Measurements from ENCODE around the gene GALNT3.

The GALNT3 gene

GRCh38 chr2:165795011-165795410 lies 964 bp upstream of the GALNT3 start:
- H3K36me3 ChIP-seq (ENCODE audit: insufficient read depth, insufficient read length, low read length) = no peaks in the 10 kb centered on the region
- no peak overlapping the region for H3K4me3 ChIP-seq (ENCODE audit: insufficient read length, low read depth)
- H3K9ac ChIP-seq (ENCODE audit: insufficient read length, low read depth) = no peak overlapping the region
- H3K9me3 ChIP-seq (ENCODE audit: insufficient read depth, low read length) = peaks cover 9% of the 10 kb centered on the region; the same call in 1 of the 2 replicates
- no peak for TF ChIP-seq ZNF274 (IDR thresholded peaks at IDR 0.05; ENCODE audit: low read depth, low read length)
- H3K4me1 ChIP-seq (ENCODE audit: insufficient read depth, insufficient read length) = no peaks in the 10 kb centered on the region
- H3K27me3 ChIP-seq (ENCODE audit: insufficient read depth, insufficient read length) = no peaks in the 10 kb centered on the region
- DNase-seq (ENCODE audit: low read depth, low spot score) = no peak

DNA sequence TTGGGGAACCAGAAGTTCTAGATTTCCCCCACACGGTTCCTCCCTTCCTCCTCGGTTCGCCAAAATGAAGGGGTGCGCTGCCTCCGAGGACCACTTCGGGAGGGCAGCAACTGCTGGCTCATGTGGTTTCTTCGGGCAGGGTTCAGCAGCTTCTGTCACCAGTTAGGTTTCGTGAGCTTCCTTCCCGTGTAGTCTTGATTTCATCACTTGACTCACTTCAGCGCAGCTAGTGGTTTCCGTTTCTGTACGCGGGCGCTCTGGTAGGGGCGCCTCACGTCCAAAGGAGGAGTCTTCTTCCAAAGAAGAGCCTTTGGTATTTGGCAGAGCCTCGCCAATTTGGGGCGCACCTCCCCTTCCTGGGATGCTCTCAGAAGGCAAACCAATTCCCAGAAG lies 485 bp upstream of the GALNT3 start:
- H3K9ac ChIP-seq (ENCODE audit: insufficient read length, low read depth) = no peak overlapping the region
- H3K36me3 ChIP-seq (ENCODE audit: insufficient read depth, insufficient read length, low read length) = no peaks in the 10 kb centered on the region
- H3K4me3 ChIP-seq (ENCODE audit: insufficient read length, low read depth) = no peak overlapping the region
- no peaks in the 10 kb centered on the region for H3K4me1 ChIP-seq (ENCODE audit: insufficient read depth, insufficient read length)
- peaks cover 9% of the 10 kb centered on the region; the same call in 1 of the 2 replicates for H3K9me3 ChIP-seq (ENCODE audit: insufficient read depth, low read length)
- DNase-seq (ENCODE audit: low read depth, low spot score) = no peak
- TF ChIP-seq YY1 (IDR thresholded peaks at IDR 0.05; ENCODE audit: insufficient read depth, insufficient read length) (no peak), ZNF274 (IDR thresholded peaks at IDR 0.05; ENCODE audit: low read depth, low read length) (no peak)
- H3K27me3 ChIP-seq (ENCODE audit: insufficient read depth, insufficient read length) = no peaks in the 10 kb centered on the region

DNA sequence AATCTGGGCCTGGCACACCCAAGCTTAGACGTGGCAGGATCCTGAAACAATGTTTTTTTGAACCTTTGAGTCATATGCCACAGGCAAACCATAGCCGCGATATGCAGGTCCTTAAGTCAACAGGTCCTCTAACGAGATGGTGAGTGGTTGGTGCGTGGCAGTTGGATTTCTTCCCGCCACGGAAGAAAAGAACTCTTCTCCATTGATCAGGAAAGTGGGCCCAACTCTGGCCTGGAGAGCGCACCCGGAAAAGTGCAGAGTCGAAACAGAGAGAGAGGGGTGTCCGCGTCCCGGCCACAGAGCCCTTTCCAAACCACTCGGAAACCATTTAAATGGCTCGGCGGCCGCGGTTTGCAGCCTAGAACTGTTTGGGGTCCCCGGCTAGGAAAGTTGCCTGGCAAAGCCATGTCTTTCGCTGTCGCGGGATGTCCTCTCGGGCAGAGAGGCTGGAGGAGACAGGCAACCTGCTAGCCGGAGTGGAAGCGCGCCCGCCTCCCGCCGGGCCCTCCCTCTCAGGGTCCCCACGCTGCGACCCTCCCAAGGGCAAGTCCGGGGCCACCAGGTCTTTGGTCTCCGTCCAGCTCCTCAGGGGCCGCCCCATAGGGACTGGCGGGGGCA lies 777 bp downstream of the GALNT3 start:
- no peaks in the 10 kb centered on the region for H3K27me3 ChIP-seq (ENCODE audit: insufficient read depth, insufficient read length)
- H3K4me3 ChIP-seq (ENCODE audit: insufficient read length, low read depth) = no peak overlapping the region
- H3K9ac ChIP-seq (ENCODE audit: insufficient read length, low read depth) = no peak overlapping the region
- H3K36me3 ChIP-seq (ENCODE audit: insufficient read depth, insufficient read length, low read length) = no peaks in the 10 kb centered on the region
- peaks cover 9% of the 10 kb centered on the region; the same call in 1 of the 2 replicates for H3K9me3 ChIP-seq (ENCODE audit: insufficient read depth, low read length)
- H3K4me1 ChIP-seq (ENCODE audit: insufficient read depth, insufficient read length) = no peaks in the 10 kb centered on the region
- TF ChIP-seq ZNF274 (IDR thresholded peaks at IDR 0.05; ENCODE audit: low read depth, low read length) = no peak
- no peak for TF ChIP-seq SUZ12 (IDR thresholded peaks at IDR 0.05; ENCODE audit: extremely low read depth, insufficient read depth, insufficient read length)
- TF ChIP-seq YY1 (IDR thresholded peaks at IDR 0.05; ENCODE audit: insufficient read depth, insufficient read length) = no peak
- DNase-seq (ENCODE audit: low read depth, low spot score) = no peak

- Histone ChIP-seq H3K27me3 (ENCODE audit: insufficient read depth, insufficient read length) (no peaks in the 10 kb centered on the region), H3K4me3 (ENCODE audit: insufficient read length, low read depth) (no peak overlapping the region), H3K9me3 (ENCODE audit: insufficient read depth, low read length) (peaks cover 9% of the 10 kb centered on the region; the same call in 1 of the 2 replicates), H3K4me1 (ENCODE audit: insufficient read depth, insufficient read length) (no peaks in the 10 kb centered on the region), H3K9ac (ENCODE audit: insufficient read length, low read depth) (no peak overlapping the region), H3K36me3 (ENCODE audit: insufficient read depth, insufficient read length, low read length) (no peaks in the 10 kb centered on the region)
- DNase-seq (ENCODE audit: low read depth, low spot score) = no peak
- no peak for TF ChIP-seq YY1 (IDR thresholded peaks at IDR 0.05; ENCODE audit: insufficient read depth, insufficient read length)
- no peak for TF ChIP-seq SUZ12 (IDR thresholded peaks at IDR 0.05; ENCODE audit: extremely low read depth, insufficient read depth, insufficient read length)
- no peak for TF ChIP-seq ZNF274 (IDR thresholded peaks at IDR 0.05; ENCODE audit: low read depth, low read length)
These were observed 2.0 kb downstream of the GALNT3 start for GRCh38 chr2:165792104-165792454.

- H3K4me3 ChIP-seq (ENCODE audit: insufficient read length, low read depth) = no peak overlapping the region
- no peaks in the 10 kb centered on the region for H3K4me1 ChIP-seq (ENCODE audit: insufficient read depth, insufficient read length)
These were observed 2.5 kb downstream of the GALNT3 start for GRCh38 chr2:165791421-165792103.

DNA sequence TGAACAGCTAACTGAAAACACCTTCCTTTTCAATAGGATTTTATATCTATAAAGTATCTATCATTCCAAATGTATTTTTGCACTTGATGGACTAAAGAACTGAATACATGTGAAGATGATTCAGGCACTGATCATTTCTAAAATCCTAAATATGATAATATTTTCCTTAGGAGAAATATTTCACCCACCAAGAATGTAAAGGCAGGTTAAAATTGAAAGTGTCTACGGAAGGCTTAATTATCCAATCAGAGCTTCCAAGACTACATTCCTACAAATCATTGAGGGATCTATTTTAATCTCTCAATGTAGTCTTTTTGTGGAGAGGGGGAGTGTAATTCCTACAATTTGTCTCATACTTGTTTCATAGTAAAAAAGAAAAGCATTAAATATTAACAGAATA lies 3.6 kb downstream of the GALNT3 start:
- Histone ChIP-seq H3K4me1 (ENCODE audit: insufficient read depth, insufficient read length) (no peaks in the 10 kb centered on the region), H3K9me3 (ENCODE audit: insufficient read depth, low read length) (peaks cover 9% of the 10 kb centered on the region; the same call in 1 of the 2 replicates), H3K9ac (ENCODE audit: insufficient read length, low read depth) (no peak overlapping the region), H3K27me3 (ENCODE audit: insufficient read depth, insufficient read length) (no peaks in the 10 kb centered on the region), H3K4me3 (ENCODE audit: insufficient read length, low read depth) (no peak overlapping the region), H3K36me3 (ENCODE audit: insufficient read depth, insufficient read length, low read length) (no peaks in the 10 kb centered on the region)
- TF ChIP-seq YY1 (IDR thresholded peaks at IDR 0.05; ENCODE audit: insufficient read depth, insufficient read length) = no peak
- no peak for TF ChIP-seq ZNF274 (IDR thresholded peaks at IDR 0.05; ENCODE audit: low read depth, low read length)
- no peak for TF ChIP-seq SUZ12 (IDR thresholded peaks at IDR 0.05; ENCODE audit: extremely low read depth, insufficient read depth, insufficient read length)
- no peak for DNase-seq (ENCODE audit: low read depth, low spot score)

More at GRCh38 chr2:165791421-165792103, 2.5 kb downstream of the GALNT3 start:
- H3K27me3 ChIP-seq (ENCODE audit: insufficient read depth, insufficient read length) = no peaks in the 10 kb centered on the region
- H3K9ac ChIP-seq (ENCODE audit: insufficient read length, low read depth) = no peak overlapping the region
- TF ChIP-seq YY1 (IDR thresholded peaks at IDR 0.05; ENCODE audit: insufficient read depth, insufficient read length) (no peak), SUZ12 (IDR thresholded peaks at IDR 0.05; ENCODE audit: extremely low read depth, insufficient read depth, insufficient read length) (no peak), ZNF274 (IDR thresholded peaks at IDR 0.05; ENCODE audit: low read depth, low read length) (no peak)
- no peak for DNase-seq (ENCODE audit: low read depth, low spot score)
- no peaks in the 10 kb centered on the region for H3K36me3 ChIP-seq (ENCODE audit: insufficient read depth, insufficient read length, low read length)
- peaks cover 9% of the 10 kb centered on the region; the same call in 1 of the 2 replicates for H3K9me3 ChIP-seq (ENCODE audit: insufficient read depth, low read length)

- TF ChIP-seq ZNF274 (IDR thresholded peaks at IDR 0.05; ENCODE audit: low read depth, low read length) (no peak), SUZ12 (IDR thresholded peaks at IDR 0.05; ENCODE audit: extremely low read depth, insufficient read depth, insufficient read length) (no peak), YY1 (IDR thresholded peaks at IDR 0.05; ENCODE audit: insufficient read depth, insufficient read length) (no peak)
- Histone ChIP-seq H3K9me3 (ENCODE audit: insufficient read depth, low read length) (no peaks in the 10 kb centered on the region), H3K4me3 (ENCODE audit: insufficient read length, low read depth) (no peak overlapping the region), H3K27me3 (ENCODE audit: insufficient read depth, insufficient read length) (no peaks in the 10 kb centered on the region), H3K4me1 (ENCODE audit: insufficient read depth, insufficient read length) (no peaks in the 10 kb centered on the region), H3K9ac (ENCODE audit: insufficient read length, low read depth) (no peak overlapping the region), H3K36me3 (ENCODE audit: insufficient read depth, insufficient read length, low read length) (no peaks in the 10 kb centered on the region)
- DNase-seq (ENCODE audit: low read depth, low spot score) = no peak
These were observed 6.7 kb downstream of the GALNT3 start for GRCh38 chr2:165787334-165787733.
